KMS-11 (cell line): Measurements from ENCODE around the gene NAV2.

Experiments used
- H2AFZ ChIP-seq: fragments of 200-600 bp; sonication (generic); 2 replicates; pipeline ENCODE4 v1.6.1; 2016; ENCODE audit warnings: antibody characterized with exemption, mixed run types, low read depth
- H3K27ac ChIP-seq: fragments of 200-600 bp; sonication (generic); 2 replicates; pipeline ENCODE4 v1.6.1; 2016; ENCODE audit warnings: mild to moderate bottlenecking, mixed run types
- H3K27me3 ChIP-seq: fragments of 200-600 bp; sonication (generic); 2 replicates; pipeline ENCODE4 v1.6.1; 2017; ENCODE audit warnings: mild to moderate bottlenecking, low read depth, mixed run types, moderate library complexity; ENCODE audit not compliant: insufficient read depth
- H3K36me3 ChIP-seq: fragments of 200-600 bp; sonication (generic); 2 replicates; pipeline ENCODE4 v1.6.1; 2017; ENCODE audit warnings: mild to moderate bottlenecking, mixed run types; ENCODE audit not compliant: insufficient read depth
- H3K4me1 ChIP-seq: fragments of 200-600 bp; sonication (generic); 2 replicates; pipeline ENCODE4 v1.6.1; 2016; ENCODE audit warnings: mild to moderate bottlenecking, low read depth, mixed run types; ENCODE audit not compliant: poor library complexity, severe bottlenecking
- H3K4me2 ChIP-seq: fragments of 200-600 bp; sonication (generic); 2 replicates; pipeline ENCODE4 v1.7.0; 2016; ENCODE audit warnings: mild to moderate bottlenecking, mixed run types
- H3K4me3 ChIP-seq: fragments of 200-600 bp; sonication (generic); IDR thresholded peaks from 2 replicates; pipeline ENCODE4 v1.6.1; 2017; ENCODE audit warnings: low read depth, low read length, mixed read lengths; ENCODE audit not compliant: insufficient read depth
- H3K79me2 ChIP-seq: fragments of 200-600 bp; sonication (generic); 2 replicates; pipeline ENCODE4 v1.6.1; 2016; ENCODE audit warnings: low read depth, mixed run types; ENCODE audit not compliant: insufficient read depth
- H3K9ac ChIP-seq: fragments of 200-600 bp; sonication (generic); 2 replicates; pipeline ENCODE4 v1.6.1; 2016; ENCODE audit warnings: mild to moderate bottlenecking, mixed run types
- H4K20me1 ChIP-seq: fragments of 200-600 bp; sonication (generic); 2 replicates; pipeline ENCODE4 v1.6.1; 2016; ENCODE audit warnings: mild to moderate bottlenecking, mixed run types; ENCODE audit not compliant: insufficient read depth
- TF ChIP-seq, protein P1 (sequence below): fragments of 200-600 bp; sonication (generic); conservative IDR thresholded peaks from 2 replicates; pipeline ENCODE4 v1.6.1; 2017; ENCODE audit warnings: low read depth, mild to moderate bottlenecking, antibody characterized with exemption, low read length, moderate library complexity, mixed read lengths

The NAV2 gene

DNA sequence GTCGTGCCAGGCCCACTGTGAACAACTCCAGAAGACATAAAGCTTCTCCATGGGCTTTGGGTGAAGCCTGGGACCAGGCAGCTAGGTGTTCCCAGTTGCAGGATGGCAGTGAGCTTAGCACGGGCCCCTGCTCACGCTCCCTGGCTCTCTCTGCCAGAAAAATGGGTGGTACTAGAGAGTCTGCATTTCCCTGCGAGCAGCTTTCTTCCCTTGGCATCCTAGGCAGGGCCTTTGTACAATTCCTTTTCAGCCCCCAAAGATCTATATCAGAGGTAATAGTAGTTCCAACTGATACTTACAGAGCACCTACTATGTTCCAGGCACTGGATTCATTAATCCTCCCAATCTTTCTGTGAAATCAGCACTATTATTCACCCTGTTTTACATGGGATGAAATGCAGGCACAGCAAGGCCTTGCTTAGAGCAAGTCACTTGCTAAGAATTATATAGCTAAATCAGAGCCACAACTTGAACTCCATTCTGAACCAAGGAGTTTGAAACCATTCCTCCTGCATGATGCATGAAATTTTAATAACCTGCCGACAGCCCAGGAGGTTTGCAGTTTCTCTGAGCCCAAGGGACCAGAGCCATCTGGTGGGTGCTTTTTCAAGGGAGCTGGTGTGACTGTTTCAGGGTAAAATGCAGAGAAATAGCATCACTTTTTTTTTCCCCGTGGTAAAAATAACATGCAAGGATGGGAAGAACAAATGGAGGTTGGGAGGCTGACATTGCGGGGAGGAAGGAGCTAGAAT lies 22.7 kb downstream of the NAV2 start:
- H3K4me2 ChIP-seq: no peak overlapping the region
- H3K4me1 ChIP-seq: no peaks in the 10 kb centered on the region
- no peak overlapping the region for H3K27ac ChIP-seq
- no peak overlapping the region for H3K4me3 ChIP-seq
- TF ChIP-seq, protein P1, sequence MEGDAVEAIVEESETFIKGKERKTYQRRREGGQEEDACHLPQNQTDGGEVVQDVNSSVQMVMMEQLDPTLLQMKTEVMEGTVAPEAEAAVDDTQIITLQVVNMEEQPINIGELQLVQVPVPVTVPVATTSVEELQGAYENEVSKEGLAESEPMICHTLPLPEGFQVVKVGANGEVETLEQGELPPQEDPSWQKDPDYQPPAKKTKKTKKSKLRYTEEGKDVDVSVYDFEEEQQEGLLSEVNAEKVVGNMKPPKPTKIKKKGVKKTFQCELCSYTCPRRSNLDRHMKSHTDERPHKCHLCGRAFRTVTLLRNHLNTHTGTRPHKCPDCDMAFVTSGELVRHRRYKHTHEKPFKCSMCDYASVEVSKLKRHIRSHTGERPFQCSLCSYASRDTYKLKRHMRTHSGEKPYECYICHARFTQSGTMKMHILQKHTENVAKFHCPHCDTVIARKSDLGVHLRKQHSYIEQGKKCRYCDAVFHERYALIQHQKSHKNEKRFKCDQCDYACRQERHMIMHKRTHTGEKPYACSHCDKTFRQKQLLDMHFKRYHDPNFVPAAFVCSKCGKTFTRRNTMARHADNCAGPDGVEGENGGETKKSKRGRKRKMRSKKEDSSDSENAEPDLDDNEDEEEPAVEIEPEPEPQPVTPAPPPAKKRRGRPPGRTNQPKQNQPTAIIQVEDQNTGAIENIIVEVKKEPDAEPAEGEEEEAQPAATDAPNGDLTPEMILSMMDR: no peak
- no peaks in the 10 kb centered on the region for H3K79me2 ChIP-seq
- H3K27me3 ChIP-seq: no peaks in the 10 kb centered on the region
- no peak overlapping the region for H2AFZ ChIP-seq
- no peak overlapping the region for H3K9ac ChIP-seq
- no peaks in the 10 kb centered on the region for H3K36me3 ChIP-seq
- no peaks in the 10 kb centered on the region for H4K20me1 ChIP-seq

DNA sequence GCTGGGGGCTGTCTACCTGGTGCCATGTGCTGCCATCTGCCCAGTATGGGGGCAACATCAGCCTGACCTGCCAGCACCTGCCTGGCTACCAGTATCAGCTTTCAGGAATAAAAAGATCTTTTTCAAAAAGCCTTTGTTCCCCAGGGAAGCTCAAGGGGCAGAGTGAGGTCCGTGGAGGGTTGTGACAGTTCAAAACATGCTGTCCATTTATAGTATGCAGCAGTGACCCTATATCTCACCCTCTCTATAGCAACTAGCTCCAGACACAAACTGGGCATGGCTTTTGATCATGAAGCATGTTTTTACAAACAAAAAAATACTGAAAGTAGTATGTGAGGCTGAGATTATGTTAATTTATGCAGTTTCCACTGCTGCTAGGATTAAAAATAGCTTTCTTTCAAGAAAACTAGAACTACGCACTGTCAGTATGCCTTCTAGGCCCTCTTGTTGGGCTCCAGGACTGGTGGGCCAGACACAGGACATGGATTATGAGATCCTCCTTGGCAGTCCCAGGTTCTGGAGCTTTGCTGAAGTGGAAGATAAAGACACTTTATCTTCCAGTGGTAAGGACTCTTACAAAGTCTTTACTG lies 23.4 kb downstream of the NAV2 start:
- H2AFZ ChIP-seq: no peak overlapping the region
- H3K4me3 ChIP-seq: no peak overlapping the region
- no peaks in the 10 kb centered on the region for H3K36me3 ChIP-seq
- H3K79me2 ChIP-seq: no peaks in the 10 kb centered on the region
- no peaks in the 10 kb centered on the region for H3K27me3 ChIP-seq
- H4K20me1 ChIP-seq: no peaks in the 10 kb centered on the region
- no peaks in the 10 kb centered on the region for H3K4me1 ChIP-seq
- H3K4me2 ChIP-seq: no peak overlapping the region
- H3K27ac ChIP-seq: no peak overlapping the region
- TF ChIP-seq, protein P1: no peak
- H3K9ac ChIP-seq: no peak overlapping the region

DNA sequence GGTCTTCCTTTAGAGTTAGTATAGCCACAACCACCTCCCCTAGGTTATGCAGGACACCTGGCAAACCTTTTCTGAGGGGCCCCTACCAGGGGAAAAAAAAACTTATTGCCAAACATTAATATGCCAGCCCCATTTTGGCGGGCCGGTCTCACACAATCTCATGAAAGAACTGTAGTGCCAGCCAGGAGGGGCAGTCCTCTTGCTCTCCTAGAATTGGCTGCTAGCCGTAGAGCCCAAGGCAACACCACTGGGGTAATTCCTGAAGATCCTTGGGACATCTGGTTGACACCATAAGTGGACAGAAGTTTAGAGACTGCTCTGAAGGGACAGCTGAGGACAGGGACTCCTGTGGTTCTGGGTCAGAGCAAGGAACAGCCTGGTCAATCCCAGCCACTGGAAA lies 24.2 kb downstream of the NAV2 start:
- Histone ChIP-seq H3K36me3 (no peaks in the 10 kb centered on the region), H3K4me1 (no peaks in the 10 kb centered on the region), H4K20me1 (no peaks in the 10 kb centered on the region), H3K4me3 (no peak overlapping the region), H3K4me2 (no peak overlapping the region), H3K9ac (no peak overlapping the region), H2AFZ (no peak overlapping the region), H3K27me3 (no peaks in the 10 kb centered on the region), H3K27ac (no peak overlapping the region), H3K79me2 (no peaks in the 10 kb centered on the region)
- TF ChIP-seq, protein P1: no peak

DNA sequence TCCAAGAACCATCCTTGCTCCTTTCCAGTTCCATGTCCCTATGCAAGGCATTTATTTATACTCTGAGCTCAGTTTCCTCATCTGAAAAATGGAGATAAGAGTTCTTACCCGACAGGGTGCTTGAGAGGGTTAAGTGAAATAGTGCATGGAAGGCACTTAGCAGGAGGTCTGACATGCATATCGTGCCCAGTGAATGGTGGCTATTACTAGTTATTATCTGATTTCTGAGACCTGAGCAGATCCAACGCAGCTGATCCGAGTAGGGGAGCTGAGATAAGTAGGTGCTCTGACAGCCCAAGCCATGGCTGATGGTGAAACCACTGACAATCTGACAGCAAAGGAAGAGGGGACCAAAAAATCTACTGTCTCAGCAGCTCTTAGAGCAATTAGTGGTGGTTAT lies 24.9 kb downstream of the NAV2 start:
- H3K27me3 ChIP-seq: no peaks in the 10 kb centered on the region
- TF ChIP-seq, protein P1: no peak
- no peaks in the 10 kb centered on the region for H3K36me3 ChIP-seq
- no peak overlapping the region for H2AFZ ChIP-seq
- no peak overlapping the region for H3K4me3 ChIP-seq
- H4K20me1 ChIP-seq: no peaks in the 10 kb centered on the region
- H3K27ac ChIP-seq: no peak overlapping the region
- H3K4me2 ChIP-seq: no peak overlapping the region
- H3K79me2 ChIP-seq: no peaks in the 10 kb centered on the region
- no peaks in the 10 kb centered on the region for H3K4me1 ChIP-seq
- H3K9ac ChIP-seq: no peak overlapping the region
